Occipital lobe (tissue), 2 donors: ENCODE measurements around the gene SNX18. TPM values are rescaled to one million over a fixed set of nuclear protein-coding genes. Genes with fewer than 3 reads are reported as not detected.
A peak's percentile ranks its signal among the peaks of the same experiment; 100 is the strongest.
"Not testable (repeated sequence)": the region's sequence is repeated elsewhere in the genome, so short reads cannot be mapped to it uniquely, and the experiment has no call there.

Source experiments
- DNase-seq: peaks from one replicate; lab custom pipeline; 2025; lab: John Stamatoyannopoulos, UW
- total RNA-seq: library from RNA; depleted of rRNA; stranded (reverse); fragments of >200 nt; gene quantifications from one replicate; pipeline ENCODE4 v1.2.3, GENCODE V29; 2014

SNX18 gene
- 25.4 TPM for total RNA-seq

DNA sequence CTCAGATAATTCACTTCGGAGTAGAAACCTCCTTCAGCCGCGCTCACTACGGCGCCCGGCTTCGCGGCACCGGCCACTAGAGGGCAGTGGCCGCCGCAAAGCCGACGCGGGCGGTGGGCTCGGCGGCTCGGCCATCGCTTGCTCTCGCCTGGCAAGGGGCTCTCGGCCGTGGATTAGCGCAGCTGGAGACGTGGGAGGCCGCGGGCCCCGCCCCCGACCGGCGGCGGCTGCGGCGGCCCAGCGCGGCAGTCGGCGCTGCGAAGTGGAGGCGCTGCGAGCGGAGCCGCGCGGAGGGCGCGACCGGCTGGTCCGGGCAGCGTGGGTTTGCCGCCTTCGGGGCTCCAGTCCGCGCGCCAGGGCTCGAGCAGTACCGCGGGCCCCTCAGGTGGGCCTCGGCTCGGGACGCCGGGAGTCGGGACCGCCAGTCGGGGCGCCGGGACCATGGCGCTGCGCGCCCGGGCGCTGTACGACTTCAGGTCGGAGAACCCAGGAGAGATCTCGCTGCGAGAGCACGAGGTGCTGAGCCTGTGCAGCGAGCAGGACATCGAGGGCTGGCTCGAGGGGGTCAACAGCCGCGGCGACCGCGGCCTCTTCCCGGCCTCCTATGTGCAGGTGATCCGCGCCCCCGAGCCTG lies at the start of gene SNX18:
Gene SNX18, plus strand, starts transcription at position 248 of the 634 bp plus-strand sequence. Its CDS starts 194 bp downstream, at position 442.
- peak; percentile 86 for DNase-seq

GRCh38 chr5:54469622-54470021 lies 47.9 kb upstream of the SNX18 start:
- no peak for DNase-seq

GRCh38 chr5:54470128-54470527 lies 47.4 kb upstream of the SNX18 start:
- DNase-seq: no peak

DNA sequence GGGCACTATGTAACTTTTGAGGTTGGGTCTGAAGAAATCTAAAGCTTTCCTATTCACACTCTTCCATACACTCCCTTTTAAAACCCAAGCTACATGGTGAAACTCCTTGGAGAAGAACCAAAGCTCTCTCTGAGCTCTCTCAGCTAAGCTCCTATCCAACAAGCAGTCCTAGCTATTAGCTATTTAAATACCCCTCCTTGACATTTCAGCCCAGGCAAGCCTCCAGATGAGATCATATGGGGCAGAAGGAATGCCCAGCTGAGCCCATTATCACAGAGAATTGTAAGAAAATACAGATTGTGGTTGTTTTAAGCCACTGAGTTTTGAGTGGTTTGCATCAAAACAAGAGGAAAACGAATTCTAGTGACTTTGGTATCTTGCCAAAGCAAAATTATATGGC lies 46.9 kb upstream of the SNX18 start:
- no peak for DNase-seq

GRCh38 chr5:54471398-54471797 lies 46.2 kb upstream of the SNX18 start:
- no peak for DNase-seq

GRCh38 chr5:54476682-54477081 lies 40.9 kb upstream of the SNX18 start:
- DNase-seq: no peak

DNA sequence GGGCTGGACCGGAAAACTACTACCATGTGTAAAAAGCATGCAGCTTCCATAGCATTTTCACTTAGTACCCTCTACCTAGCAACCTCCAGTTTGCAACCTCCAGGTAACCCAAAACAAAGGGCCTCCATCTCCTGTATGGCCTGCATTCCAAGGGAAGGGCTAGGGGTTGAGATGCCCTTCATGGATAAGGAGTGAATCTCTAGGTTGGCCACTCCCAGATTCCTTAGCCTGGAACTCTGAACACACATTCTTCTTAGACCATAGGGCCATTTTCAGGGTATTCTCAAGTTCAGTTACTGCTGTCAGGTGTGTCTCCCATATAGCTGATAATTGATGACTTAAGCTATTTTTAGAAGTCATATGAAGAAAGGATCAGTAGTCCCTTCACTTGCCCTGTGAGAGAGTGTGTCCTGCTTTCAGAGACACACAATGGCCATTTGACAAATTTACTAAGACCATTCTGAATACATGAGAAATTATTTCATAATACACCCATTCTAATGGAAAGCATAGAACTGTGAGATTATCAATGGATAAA lies 39.5 kb upstream of the SNX18 start:
- DNase-seq: no peak

- no peak for DNase-seq
Measured at GRCh38 chr5:54480296-54480695, 37.3 kb upstream of the SNX18 start.

DNA sequence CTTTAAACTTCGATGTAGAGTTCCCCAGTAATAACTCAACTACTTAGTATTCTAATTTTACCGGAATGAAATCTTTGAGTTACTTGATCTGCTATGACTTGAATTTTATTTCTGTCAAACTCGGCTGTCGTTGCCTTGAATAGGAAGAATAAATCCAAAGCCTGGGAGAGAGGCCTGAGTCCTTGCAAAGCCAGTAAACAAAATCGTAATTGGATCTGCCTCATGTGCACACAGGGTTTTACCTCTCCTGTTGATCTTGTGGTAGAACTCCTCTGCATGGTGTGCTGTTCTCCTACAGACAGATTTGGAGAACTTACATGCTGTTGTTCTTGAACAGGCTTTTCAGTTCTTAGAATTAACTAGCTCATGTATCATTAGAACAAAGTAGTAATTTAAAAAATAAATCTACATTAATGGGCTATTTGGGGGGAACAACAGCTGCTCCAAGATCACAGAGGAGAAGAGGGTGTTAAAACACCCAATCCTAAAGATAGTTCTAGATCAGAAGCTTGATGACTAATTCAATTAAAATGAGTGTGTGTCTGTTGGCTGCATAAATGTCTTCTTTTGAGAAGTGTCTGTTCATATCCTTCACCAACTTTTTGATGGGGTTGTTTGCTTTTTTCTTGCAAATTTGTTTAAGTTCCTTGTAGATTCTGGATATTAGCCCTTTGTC lies 33.2 kb upstream of the SNX18 start:
- DNase-seq: no peak

- not testable (repeated sequence) for DNase-seq
Measured at GRCh38 chr5:54485659-54486058, 31.9 kb upstream of the SNX18 start.

DNA sequence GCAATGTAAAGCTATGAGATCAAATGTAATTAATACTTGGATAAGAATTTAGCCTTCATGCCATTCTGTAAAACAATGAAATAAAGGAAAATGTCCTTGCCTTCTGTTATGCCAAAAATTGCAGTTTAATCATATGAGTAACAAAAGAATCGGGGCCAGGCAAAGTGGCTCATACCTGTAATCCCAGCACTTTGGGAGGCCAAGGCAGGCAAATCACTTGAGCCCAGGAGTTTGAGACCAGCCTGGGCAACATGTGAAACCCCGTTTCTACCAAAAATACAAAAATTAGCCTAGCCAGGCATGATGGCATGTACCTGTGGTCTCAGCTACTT lies 27.9 kb upstream of the SNX18 start:
- not testable (repeated sequence) for DNase-seq

GRCh38 chr5:54491326-54491725 lies 26.2 kb upstream of the SNX18 start:
- no peak for DNase-seq

- no peak for DNase-seq
Measured at GRCh38 chr5:54492178-54492577, 25.4 kb upstream of the SNX18 start.

GRCh38 chr5:54495027-54495426 lies 22.5 kb upstream of the SNX18 start:
- no peak for DNase-seq

GRCh38 chr5:54514291-54514690 lies 3.3 kb upstream of the SNX18 start:
- no peak for DNase-seq

- no peak for DNase-seq
Measured at GRCh38 chr5:54514841-54515432, 2.6 kb upstream of the SNX18 start.

DNA sequence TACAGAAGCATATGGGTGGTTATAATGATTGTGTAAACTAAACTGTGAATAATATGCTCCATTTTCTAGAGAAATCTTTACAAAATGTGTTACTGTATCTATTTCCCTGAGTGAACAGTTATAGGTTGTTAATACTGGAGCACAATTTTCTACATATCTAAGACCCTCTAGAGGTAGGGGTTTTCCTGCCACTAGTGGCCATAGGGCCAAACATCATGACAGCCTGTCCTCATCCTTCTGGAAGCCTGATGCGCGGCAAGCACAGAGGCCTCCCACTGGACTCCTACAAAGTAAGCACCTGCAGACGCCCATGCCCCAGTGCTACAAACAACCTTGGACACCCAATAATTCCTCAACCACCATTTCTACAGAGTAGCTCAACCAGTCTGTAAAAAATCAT lies 1.9 kb upstream of the SNX18 start:
- DNase-seq: no peak

DNA sequence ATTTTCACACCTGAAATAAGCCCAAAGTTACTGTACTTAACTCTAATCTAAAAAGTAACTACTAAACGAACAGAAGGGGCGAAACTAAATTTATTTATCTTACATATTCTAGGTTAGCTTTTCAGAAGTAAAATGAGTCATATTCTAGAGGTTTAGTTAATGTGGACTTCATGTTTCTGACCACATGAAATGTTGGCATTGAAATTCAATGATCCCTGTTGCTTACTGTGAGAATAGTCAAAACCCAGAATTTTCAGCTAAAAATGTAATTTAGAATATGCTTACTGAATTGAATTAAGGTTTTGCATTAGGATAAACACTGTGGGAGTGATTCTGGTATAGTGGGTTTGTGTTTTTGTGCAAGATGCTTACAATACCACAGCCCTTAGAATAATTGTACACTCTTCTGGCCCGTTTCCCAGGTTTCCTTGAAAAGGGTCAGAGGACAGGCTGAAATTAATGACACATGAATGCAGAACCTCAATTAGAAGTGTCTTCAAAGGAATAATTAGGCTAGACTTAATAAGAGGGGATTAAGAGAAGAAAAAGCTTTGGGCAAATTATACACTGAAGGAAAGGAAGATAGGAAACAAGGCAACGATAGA lies 1.4 kb upstream of the SNX18 start:
- no peak for DNase-seq

GRCh38 chr5:54517174-54517511 lies 416 bp upstream of the SNX18 start:
- DNase-seq: no peak

DNA sequence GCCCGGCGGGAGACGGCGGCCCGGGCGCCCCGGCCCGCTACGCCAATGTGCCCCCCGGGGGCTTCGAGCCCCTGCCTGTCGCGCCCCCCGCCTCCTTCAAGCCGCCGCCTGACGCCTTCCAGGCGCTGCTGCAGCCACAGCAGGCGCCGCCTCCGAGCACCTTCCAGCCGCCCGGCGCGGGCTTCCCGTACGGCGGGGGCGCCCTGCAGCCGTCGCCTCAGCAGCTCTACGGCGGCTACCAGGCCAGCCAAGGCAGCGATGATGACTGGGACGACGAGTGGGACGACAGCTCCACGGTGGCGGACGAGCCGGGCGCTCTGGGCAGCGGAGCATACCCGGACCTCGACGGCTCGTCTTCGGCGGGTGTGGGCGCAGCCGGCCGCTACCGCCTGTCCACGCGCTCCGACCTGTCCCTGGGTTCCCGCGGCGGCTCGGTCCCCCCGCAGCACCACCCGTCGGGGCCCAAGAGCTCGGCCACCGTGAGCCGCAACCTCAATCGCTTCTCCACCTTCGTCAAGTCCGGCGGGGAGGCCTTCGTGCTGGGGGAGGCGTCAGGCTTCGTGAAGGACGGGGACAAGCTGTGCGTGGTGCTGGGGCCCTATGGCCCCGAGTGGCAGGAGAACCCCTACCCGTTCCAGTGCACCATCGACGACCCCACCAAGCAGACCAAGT lies 723 bp downstream of the SNX18 start:
- peak; percentile 22 for DNase-seq

DNA sequence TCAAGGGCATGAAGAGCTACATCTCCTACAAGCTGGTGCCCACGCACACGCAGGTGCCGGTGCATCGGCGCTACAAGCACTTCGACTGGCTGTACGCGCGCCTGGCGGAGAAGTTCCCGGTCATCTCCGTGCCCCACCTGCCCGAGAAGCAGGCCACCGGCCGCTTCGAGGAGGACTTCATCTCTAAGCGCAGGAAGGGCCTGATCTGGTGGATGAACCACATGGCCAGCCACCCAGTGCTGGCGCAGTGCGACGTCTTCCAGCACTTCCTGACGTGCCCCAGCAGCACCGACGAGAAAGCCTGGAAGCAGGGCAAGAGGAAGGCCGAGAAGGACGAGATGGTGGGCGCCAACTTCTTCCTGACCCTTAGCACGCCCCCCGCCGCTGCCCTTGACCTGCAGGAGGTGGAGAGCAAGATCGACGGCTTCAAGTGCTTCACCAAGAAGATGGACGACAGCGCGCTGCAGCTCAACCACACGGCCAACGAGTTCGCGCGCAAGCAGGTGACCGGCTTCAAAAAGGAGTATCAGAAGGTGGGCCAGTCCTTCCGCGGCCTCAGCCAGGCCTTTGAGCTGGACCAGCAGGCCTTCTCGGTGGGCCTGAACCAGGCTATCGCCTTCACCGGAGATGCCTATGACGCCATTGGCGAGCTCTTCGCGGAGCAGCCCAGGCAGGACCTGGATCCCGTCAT lies 1.4 kb downstream of the SNX18 start:
- DNase-seq: no peak
